ENCODE results near the gene DAZAP1. TPM values are rescaled to one million over a fixed set of nuclear protein-coding genes. Genes with fewer than 3 reads are reported as not detected.

The DAZAP1 gene
- total RNA-seq, 2 donors from 2014 or later = 32.6 to 47.5 TPM

DNA sequence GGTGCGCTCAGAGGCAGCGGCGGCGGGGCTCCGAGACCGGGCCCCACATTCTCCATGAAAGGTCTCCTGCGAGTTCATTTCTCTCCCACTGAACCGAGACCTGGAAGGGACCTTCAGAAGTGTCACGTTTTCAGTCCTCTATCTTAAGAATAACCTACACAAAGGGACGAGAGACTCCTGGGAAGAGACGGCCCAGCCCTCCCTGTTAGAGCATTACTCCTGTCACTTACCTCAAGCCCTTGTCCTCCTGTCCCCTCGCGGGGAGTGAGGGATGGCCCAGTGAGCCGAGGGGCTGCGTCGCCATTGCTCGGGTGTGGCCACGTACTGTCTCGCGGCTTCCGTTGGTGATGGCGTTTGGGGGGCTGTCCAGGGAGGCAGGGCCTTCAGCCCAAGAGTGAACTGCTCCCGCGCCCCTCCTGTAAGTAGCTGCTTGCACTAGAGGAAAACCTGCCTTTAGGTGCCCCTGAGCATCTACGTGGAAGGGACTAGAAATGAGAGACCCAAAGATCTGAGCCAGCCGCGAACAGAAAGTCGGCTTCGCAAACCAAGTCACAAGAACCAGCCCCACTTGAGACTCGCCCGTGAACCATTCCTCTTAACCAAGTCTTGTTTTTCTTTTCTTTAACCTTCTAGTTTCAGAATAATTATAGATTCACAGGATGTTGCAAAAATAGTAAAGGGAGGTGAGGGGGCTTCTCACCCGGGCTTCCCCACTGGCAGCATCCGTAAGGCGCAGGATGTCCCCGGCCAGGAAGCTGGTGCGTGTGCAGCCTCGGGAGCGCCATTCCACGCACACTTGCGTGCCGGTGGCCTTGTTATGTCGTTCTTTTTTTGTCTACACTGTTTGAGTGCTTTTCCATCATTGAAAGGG lies 44.8 kb upstream of the DAZAP1 start:
- Histone ChIP-seq H3K27ac (peak overlapping the region; percentile 32 to 49), H3K9me3 (no peaks in the 10 kb centered on the region), H3K27me3 (no peaks in the 10 kb centered on the region), H3K4me1 (peaks cover 0 to 25% of the 10 kb centered on the region in 2 donors), H3K36me3 (peaks cover 77% of the 10 kb centered on the region), H3K4me3 (no peak overlapping the region)
- TF ChIP-seq, protein P1, sequence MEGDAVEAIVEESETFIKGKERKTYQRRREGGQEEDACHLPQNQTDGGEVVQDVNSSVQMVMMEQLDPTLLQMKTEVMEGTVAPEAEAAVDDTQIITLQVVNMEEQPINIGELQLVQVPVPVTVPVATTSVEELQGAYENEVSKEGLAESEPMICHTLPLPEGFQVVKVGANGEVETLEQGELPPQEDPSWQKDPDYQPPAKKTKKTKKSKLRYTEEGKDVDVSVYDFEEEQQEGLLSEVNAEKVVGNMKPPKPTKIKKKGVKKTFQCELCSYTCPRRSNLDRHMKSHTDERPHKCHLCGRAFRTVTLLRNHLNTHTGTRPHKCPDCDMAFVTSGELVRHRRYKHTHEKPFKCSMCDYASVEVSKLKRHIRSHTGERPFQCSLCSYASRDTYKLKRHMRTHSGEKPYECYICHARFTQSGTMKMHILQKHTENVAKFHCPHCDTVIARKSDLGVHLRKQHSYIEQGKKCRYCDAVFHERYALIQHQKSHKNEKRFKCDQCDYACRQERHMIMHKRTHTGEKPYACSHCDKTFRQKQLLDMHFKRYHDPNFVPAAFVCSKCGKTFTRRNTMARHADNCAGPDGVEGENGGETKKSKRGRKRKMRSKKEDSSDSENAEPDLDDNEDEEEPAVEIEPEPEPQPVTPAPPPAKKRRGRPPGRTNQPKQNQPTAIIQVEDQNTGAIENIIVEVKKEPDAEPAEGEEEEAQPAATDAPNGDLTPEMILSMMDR (IDR thresholded peaks at IDR 0.05) = no peak
- DNase-seq (ENCODE audit: low spot score) = no peak

DNA sequence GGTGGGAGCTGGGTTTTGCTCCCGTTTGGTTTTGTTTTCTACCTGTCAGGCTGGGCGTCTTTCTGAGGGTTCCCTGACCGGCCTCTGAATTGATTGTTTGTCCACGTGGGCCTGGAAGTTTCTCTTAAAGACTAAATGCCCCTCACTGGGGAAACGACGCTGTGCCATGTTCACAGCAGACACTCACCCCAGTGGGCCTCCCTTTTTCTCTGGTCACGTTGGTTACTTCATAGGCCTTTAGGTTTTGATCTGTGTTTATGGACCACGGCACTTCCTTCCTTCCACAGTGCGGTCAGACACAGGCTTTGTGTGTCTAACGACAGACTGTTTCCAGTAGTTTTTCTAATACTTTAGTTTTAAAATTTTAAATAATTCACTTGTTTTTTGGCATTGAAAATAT lies 43.8 kb upstream of the DAZAP1 start:
- no peaks in the 10 kb centered on the region for H3K27me3 ChIP-seq
- H3K9me3 ChIP-seq = no peaks in the 10 kb centered on the region
- TF ChIP-seq, protein P1 (IDR thresholded peaks at IDR 0.05) = no peak
- no peak overlapping the region for H3K4me3 ChIP-seq
- peaks cover 73% of the 10 kb centered on the region for H3K36me3 ChIP-seq
- no peak overlapping the region for H3K27ac ChIP-seq
- peaks cover 0 to 25% of the 10 kb centered on the region in 2 donors for H3K4me1 ChIP-seq
- DNase-seq (ENCODE audit: low spot score) = no peak

DNA sequence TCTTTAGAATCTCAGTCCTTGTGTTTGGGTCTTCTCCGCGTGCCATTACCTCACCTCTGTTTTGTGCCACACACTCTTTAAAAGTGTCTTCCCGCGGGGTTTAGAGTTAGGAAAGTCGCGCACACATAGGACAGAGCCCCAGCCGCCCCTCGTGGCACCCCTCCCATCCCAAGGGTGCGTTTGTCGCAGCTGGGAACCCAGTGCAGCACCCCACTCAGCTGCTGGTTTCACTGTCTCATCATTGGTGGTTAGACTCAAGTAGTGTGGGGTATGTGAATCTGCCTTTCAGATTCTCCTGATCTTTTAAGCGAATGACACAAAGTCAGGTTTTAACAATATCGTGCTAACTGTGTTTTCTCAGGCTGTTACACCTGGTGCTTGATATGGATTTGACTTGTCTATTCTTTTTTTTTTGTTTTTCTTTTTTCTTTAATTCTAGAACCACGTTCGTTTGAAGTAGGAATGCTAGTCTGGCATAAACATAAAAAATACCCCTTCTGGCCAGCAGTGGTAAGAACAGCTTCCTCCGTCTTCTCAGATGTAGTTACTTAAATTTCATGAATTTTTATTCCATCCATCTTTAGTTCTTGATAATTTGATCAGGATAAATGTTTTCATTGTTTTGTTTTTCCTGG lies 43.2 kb upstream of the DAZAP1 start:
- H3K4me1 ChIP-seq = peaks cover 0 to 25% of the 10 kb centered on the region in 2 donors
- TF ChIP-seq, protein P1 (IDR thresholded peaks at IDR 0.05) = peak in 1 of 2 donors; percentile 26
- peaks cover 69% of the 10 kb centered on the region for H3K36me3 ChIP-seq
- H3K27ac ChIP-seq = no peak overlapping the region
- H3K27me3 ChIP-seq = no peaks in the 10 kb centered on the region
- no peak overlapping the region for H3K4me3 ChIP-seq
- H3K9me3 ChIP-seq = no peaks in the 10 kb centered on the region
- no peak for DNase-seq (ENCODE audit: low spot score)

DNA sequence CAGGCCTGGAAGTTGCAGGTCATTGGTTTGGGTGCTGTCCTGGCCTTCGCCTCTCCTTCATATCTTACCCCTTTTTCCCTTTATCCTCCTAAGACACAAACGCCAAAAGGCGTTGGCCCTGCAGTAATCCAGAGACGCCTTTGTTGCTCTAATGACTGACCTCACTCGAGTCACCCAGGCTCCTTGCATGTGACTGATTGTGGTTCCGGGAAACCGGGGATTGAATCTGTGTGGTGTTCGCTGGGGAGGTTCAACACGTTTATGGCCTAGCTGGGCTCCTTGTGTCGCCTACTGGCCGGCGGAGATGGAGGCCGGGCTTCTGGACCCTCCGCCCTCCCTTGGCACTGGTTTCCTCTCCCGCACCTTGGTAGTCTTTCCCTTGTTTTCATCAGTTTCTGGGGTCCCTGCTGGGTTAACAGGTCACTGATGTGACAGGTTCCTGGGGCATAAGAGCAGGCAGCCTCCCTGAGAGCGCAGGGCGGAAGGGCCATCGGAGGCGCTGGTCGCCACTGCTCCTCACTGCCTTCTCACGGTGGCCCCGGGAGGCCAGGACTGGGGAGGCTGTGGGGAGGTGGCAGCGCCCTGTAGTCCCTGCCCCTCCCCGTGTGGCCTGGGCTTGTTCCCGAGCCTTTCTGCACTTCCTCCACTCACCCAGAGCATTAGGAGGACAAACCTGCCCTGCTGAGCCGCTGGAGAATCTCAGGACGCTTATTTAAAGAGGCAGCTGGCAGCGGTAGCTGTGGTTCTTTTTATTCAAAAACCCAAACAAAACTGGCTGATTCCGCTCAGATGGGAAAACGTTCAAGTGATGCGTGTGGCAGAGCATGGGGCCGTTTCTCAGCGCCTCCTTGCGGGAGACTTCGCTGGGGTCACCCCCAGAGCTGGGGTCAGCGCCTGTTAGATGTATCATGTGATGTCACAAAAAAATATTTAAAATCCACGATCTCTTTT lies 41.8 kb upstream of the DAZAP1 start:
- no peak overlapping the region for H3K4me3 ChIP-seq
- peaks cover 75% of the 10 kb centered on the region for H3K36me3 ChIP-seq
- no peaks in the 10 kb centered on the region for H3K27me3 ChIP-seq
- no peak for DNase-seq (ENCODE audit: low spot score)
- H3K4me1 ChIP-seq = peaks cover 0 to 22% of the 10 kb centered on the region in 2 donors
- TF ChIP-seq, protein P1 (IDR thresholded peaks at IDR 0.05) = no peak
- no peak overlapping the region for H3K27ac ChIP-seq
- H3K9me3 ChIP-seq = no peaks in the 10 kb centered on the region

DNA sequence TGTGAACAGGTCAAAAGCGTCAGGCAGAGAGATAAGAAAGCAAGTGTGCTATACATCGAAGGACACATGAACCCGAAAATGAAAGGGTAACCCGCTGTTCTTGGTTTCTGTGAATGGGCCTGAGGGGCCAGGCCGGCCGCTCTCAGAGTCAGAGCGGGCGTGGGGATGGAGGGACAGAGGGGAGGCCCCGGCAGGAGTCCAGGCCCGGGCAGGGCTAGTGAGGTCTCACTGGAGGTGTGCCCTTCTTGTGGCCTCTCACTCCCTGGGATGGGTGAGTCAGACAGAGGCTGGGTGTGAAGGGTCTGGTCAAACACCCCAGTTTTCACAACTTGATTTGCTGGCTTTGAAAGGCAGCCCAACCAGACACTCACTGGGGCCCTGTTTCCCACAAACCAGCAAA lies 41.1 kb upstream of the DAZAP1 start:
- Histone ChIP-seq H3K27me3 (no peaks in the 10 kb centered on the region), H3K27ac (no peak overlapping the region), H3K4me3 (no peak overlapping the region), H3K9me3 (no peaks in the 10 kb centered on the region), H3K4me1 (peaks cover 0 to 22% of the 10 kb centered on the region in 2 donors), H3K36me3 (peaks cover 82% of the 10 kb centered on the region)
- TF ChIP-seq, protein P1 (IDR thresholded peaks at IDR 0.05) = no peak
- no peak for DNase-seq (ENCODE audit: low spot score)
